PC-9 (cell line): ENCODE measurements around the gene ZNF165.

ENCODE experiments used
- EZH2 ChIP-seq: fragments of 200-600 bp; sonication (generic); IDR thresholded peaks from 2 replicates; pipeline ENCODE4 v1.8.0; 2017; ENCODE audit warnings: antibody characterized with exemption, low read depth
- TF ChIP-seq, protein P1 (sequence below): fragments of 200-600 bp; sonication (generic); conservative IDR thresholded peaks from 2 replicates; pipeline ENCODE4 v1.6.1; 2017; ENCODE audit warnings: mixed run types, antibody characterized with exemption, mild to moderate bottlenecking, moderate library complexity

GRCh38 chr6:28089054-28089453 lies 8.7 kb downstream of the ZNF165 start:
- TF ChIP-seq EZH2, result no peak
- TF ChIP-seq, protein P1, sequence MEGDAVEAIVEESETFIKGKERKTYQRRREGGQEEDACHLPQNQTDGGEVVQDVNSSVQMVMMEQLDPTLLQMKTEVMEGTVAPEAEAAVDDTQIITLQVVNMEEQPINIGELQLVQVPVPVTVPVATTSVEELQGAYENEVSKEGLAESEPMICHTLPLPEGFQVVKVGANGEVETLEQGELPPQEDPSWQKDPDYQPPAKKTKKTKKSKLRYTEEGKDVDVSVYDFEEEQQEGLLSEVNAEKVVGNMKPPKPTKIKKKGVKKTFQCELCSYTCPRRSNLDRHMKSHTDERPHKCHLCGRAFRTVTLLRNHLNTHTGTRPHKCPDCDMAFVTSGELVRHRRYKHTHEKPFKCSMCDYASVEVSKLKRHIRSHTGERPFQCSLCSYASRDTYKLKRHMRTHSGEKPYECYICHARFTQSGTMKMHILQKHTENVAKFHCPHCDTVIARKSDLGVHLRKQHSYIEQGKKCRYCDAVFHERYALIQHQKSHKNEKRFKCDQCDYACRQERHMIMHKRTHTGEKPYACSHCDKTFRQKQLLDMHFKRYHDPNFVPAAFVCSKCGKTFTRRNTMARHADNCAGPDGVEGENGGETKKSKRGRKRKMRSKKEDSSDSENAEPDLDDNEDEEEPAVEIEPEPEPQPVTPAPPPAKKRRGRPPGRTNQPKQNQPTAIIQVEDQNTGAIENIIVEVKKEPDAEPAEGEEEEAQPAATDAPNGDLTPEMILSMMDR, result no peak
